PC-9 (cell line): Measurements from ENCODE around the gene CRYBA1. TPM values are rescaled to one million over a fixed set of nuclear protein-coding genes. Genes with fewer than 3 reads are reported as not detected.

ENCODE experiments used
- BruUV-seq: library from RNA; stranded (reverse); fragments of 400-500 nt; replicated peaks from 2 replicates; lab custom pipeline; 2021; lab: Mats Ljungman, UMichigan
- CTCF ChIA-PET: fragments of 300-600 bp; sonication (Branson Sonifier 250); formaldehyde crosslinking; loops from one replicate; lab custom pipeline; 2022; ENCODE audit warnings: antibody characterized with exemption; lab: Charles Lee
- POLR2A ChIA-PET: fragments of 300-600 bp; sonication (Branson Sonifier 250); formaldehyde crosslinking; loops from one replicate; lab custom pipeline; 2022; ENCODE audit warnings: antibody characterized with exemption; ENCODE audit not compliant: unreplicated experiment; lab: Charles Lee
- DNase-seq, 2 experiments: peaks; one replicate each; pipeline versions ENCODE4 v3.0.0 to v3.0.0-alpha.2; 2015 to 2022; ENCODE audit warnings: mixed read lengths in 1 of 2
- H2AFZ ChIP-seq: fragments of 200-600 bp; sonication (generic); 2 replicates; pipeline ENCODE4 v1.8.1; 2017; ENCODE audit warnings: antibody characterized with exemption
- H3F3A ChIP-seq: fragments of 200-600 bp; sonication (generic); 2 replicates; pipeline ENCODE4 v1.8.1; 2017; ENCODE audit warnings: antibody characterized with exemption, mild to moderate bottlenecking, low read depth; ENCODE audit not compliant: insufficient read depth
- H3K27ac ChIP-seq: fragments of 200-600 bp; sonication (generic); 2 replicates; pipeline ENCODE4 v1.6.1; 2016; ENCODE audit warnings: mixed run types
- H3K27me3 ChIP-seq: fragments of 200-600 bp; sonication (generic); 2 replicates; pipeline ENCODE4 v1.6.1; 2016; ENCODE audit warnings: low read depth, mixed run types; ENCODE audit not compliant: insufficient read depth
- H3K36me3 ChIP-seq: fragments of 200-600 bp; sonication (generic); 2 replicates; pipeline ENCODE4 v1.6.1; 2016; ENCODE audit warnings: low read depth, mixed run types
- H3K4me1 ChIP-seq: fragments of 200-600 bp; sonication (generic); replicated peaks from 2 replicates; pipeline ENCODE4 v1.6.1; 2016; ENCODE audit warnings: mixed run types; ENCODE audit not compliant: insufficient read depth
- H3K4me2 ChIP-seq: fragments of 200-600 bp; sonication (generic); 2 replicates; pipeline ENCODE4 v1.6.1; 2017; ENCODE audit warnings: mixed run types
- H3K4me3 ChIP-seq: fragments of 200-600 bp; sonication (generic); 2 replicates; pipeline ENCODE4 v1.6.1; 2016; ENCODE audit warnings: mixed run types
- H3K79me2 ChIP-seq: fragments of 200-600 bp; sonication (generic); 2 replicates; pipeline ENCODE4 v1.6.1; 2017; ENCODE audit warnings: low read depth, mixed run types
- H3K9me2 ChIP-seq: fragments of 200-600 bp; sonication (generic); 2 replicates; pipeline ENCODE4 v1.8.1; 2017; ENCODE audit warnings: mild to moderate bottlenecking; ENCODE audit not compliant: insufficient read depth
- H3K9me3 ChIP-seq: fragments of 200-600 bp; sonication (generic); 2 replicates; pipeline ENCODE4 v1.8.1; 2016; ENCODE audit warnings: low read depth; ENCODE audit not compliant: insufficient read depth
- H4K20me1 ChIP-seq: fragments of 200-600 bp; sonication (generic); 2 replicates; pipeline ENCODE4 v1.8.1; 2017; ENCODE audit not compliant: insufficient read depth
- EZH2 ChIP-seq: fragments of 200-600 bp; sonication (generic); IDR thresholded peaks from 2 replicates; pipeline ENCODE4 v1.8.0; 2017; ENCODE audit warnings: antibody characterized with exemption, low read depth
- intact Hi-C: fragments of 100-400 bp; cut with micrococcal nuclease; formaldehyde crosslinking; loops from one replicate; pipeline ENCODE4 v1.10.0; 2022; ENCODE audit not compliant: unreplicated experiment
- total RNA-seq: library from RNA; stranded (reverse); gene quantifications from 2 replicates; pipeline ENCODE4 v1.2.3, GENCODE V29; 2021
- TF ChIP-seq, protein P1 (sequence below): fragments of 200-600 bp; sonication (generic); conservative IDR thresholded peaks from 2 replicates; pipeline ENCODE4 v1.6.1; 2017; ENCODE audit warnings: mixed run types, antibody characterized with exemption, mild to moderate bottlenecking, moderate library complexity

The CRYBA1 gene
- total RNA-seq, 1 experiment from 2014 or later: not detected

DNA sequence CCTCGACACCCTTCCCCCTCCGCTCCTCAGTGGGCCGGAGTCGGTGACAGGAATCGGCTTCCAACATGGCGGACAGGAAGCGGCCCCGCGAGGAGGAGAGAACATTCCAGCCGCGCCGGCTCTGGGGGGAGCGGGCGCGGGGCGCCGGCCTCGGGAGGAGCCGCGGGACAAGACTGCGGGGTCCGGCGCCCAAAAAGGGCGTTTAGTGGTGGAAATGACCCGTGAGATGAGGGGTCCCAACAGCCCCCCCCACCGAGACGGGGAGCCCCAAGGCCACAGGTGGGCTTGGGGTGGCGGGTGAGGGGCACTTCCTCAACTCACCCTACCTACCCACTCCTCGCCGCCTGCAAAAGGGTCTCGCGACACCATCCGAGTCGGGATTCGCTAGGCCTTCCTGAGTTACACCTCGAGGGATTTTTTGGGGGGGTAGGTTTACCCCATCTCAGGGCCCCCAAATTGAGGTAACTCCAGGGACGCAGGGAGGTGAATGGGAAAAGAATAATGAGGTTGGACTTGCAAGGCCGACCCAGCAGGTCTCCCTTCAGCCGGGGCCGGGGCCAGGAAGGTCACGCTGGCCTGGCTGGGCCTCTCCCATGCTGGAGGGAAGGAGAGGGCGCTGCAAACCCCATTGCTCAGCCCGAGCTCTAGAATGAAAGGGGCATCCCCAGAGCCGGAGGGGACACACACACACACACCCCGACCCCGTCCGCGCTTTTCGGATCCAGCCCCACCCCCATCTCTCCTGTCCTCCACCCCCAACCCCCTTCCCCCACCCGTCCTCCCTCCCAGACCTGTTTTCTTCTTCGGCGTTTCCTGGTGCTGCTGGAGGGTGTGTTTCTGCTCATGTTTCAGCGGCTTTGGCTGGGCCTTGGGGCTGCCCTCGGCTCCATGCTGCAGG is 46.6 kb downstream of the CRYBA1 start:
- ChIA-PET POLR2A (interaction anchor here (0.5 to 1.0 kb wide), 16 partner anchors 9 to 1141 kb away, joined by 3 to 21 read pairs (median 5); partner anchors contain the start of gene MYO18A), CTCF (interaction anchor here (0.6 to 0.7 kb wide), 3 partner anchors 91 to 952 kb away, joined by 3 to 6 read pairs (median 4); partner anchors contain the start of gene TAOK1)
- Histone ChIP-seq H3K4me2 (peak overlapping the region; percentile 77), H3K36me3 (peaks cover 16% of the 10 kb centered on the region), H3K4me1 (peaks cover 37% of the 10 kb centered on the region), H2AFZ (peak overlapping the region; percentile 79), H3K9me2 (no peaks in the 10 kb centered on the region), H3F3A (peaks cover 23% of the 10 kb centered on the region), H4K20me1 (peaks cover 40% of the 10 kb centered on the region), H3K79me2 (peaks cover 54% of the 10 kb centered on the region), H3K9me3 (no peaks in the 10 kb centered on the region), H3K27ac (peak overlapping the region; percentile 78), H3K27me3 (no peaks in the 10 kb centered on the region), H3K4me3 (peak overlapping the region; percentile 92)
- BruUV-seq: TSS peak; percentile 44
- TF ChIP-seq EZH2: no peak
- TF ChIP-seq, protein P1, sequence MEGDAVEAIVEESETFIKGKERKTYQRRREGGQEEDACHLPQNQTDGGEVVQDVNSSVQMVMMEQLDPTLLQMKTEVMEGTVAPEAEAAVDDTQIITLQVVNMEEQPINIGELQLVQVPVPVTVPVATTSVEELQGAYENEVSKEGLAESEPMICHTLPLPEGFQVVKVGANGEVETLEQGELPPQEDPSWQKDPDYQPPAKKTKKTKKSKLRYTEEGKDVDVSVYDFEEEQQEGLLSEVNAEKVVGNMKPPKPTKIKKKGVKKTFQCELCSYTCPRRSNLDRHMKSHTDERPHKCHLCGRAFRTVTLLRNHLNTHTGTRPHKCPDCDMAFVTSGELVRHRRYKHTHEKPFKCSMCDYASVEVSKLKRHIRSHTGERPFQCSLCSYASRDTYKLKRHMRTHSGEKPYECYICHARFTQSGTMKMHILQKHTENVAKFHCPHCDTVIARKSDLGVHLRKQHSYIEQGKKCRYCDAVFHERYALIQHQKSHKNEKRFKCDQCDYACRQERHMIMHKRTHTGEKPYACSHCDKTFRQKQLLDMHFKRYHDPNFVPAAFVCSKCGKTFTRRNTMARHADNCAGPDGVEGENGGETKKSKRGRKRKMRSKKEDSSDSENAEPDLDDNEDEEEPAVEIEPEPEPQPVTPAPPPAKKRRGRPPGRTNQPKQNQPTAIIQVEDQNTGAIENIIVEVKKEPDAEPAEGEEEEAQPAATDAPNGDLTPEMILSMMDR: no peak
- DNase-seq: peak; percentile 41
- intact Hi-C loops: loop anchor here (2.0 to 5.0 kb wide), 3 partner anchors 76 to 114 kb away; no protein-coding TSS in a partner anchor

DNA sequence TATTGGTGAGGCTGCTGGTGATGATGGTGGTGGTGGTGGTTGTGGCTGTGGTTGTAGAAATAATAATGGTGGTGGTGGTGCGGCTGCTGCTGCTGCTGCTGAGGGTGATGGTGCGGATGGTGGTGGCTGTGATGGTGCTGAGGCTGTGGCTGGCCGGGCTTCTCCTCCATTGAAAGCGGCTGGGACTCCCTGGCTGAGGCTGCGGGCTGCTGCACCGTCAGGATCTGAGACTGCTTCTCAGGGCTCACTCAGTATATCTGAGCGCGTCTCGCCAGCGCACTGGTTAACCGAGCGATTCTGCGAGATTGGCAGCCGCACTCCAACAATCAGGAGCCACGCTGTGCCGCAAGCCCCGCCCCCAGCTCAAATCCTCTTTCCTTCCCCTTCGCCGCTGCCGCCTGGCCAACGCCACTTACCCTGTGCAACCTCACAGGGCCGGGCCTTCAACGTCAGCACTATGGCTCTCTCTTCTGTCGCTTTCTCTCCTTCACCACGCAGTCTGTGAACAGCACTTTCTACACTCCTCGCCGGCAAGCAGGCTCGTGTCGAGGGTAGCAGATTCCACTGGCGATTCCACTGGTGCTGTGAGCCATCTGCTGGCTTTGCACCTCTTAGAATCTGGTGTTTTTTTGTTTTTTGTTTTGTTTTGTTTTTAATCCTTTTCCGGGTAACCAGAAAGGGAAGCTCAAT is 47.4 kb downstream of the CRYBA1 start, which contains the start of gene NUFIP2:
Gene NUFIP2 (minus strand): TSS at position 259 of the 690 bp plus-strand sequence. CDS start 89 bp downstream, at position 170.
- H3K36me3 ChIP-seq: peaks cover 11% of the 10 kb centered on the region
- DNase-seq: peak; percentile 93 to 98
- intact Hi-C loops: loop anchor here (2.0 to 5.0 kb wide), 4 partner anchors 77 to 273 kb away; partner anchors contain the start of gene ABHD15
- no peaks in the 10 kb centered on the region for H3K27me3 ChIP-seq
- no TSS peak for BruUV-seq
- TF ChIP-seq, protein P1: no peak
- TF ChIP-seq EZH2: no peak
- H3F3A ChIP-seq: peaks cover 18% of the 10 kb centered on the region
- H2AFZ ChIP-seq: peak within 1 kb of the TSS; percentile 87
- H3K79me2 ChIP-seq: peaks cover 46% of the 10 kb centered on the region
- no peaks in the 10 kb centered on the region for H3K9me3 ChIP-seq
- H3K9me2 ChIP-seq: no peaks in the 10 kb centered on the region
- H3K4me3 ChIP-seq: peak within 1 kb of the TSS; percentile 92
- ChIA-PET POLR2A (interaction anchor here (0.5 to 1.0 kb wide), 29 partner anchors 9 to 1144 kb away, joined by 3 to 21 read pairs (median 4); partner anchors contain the start of genes MYO18A and PHF12), CTCF (interaction anchor here (0.6 kb wide), 2 partner anchors 96 to 952 kb away, joined by 3 to 4 read pairs; partner anchors contain the start of gene TAOK1)
- H3K4me1 ChIP-seq: peaks cover 33% of the 10 kb centered on the region
- peak within 1 kb of the TSS; percentile 78 for H3K27ac ChIP-seq
- H4K20me1 ChIP-seq: peaks cover 32% of the 10 kb centered on the region
- peak within 1 kb of the TSS; percentile 77 for H3K4me2 ChIP-seq

DNA sequence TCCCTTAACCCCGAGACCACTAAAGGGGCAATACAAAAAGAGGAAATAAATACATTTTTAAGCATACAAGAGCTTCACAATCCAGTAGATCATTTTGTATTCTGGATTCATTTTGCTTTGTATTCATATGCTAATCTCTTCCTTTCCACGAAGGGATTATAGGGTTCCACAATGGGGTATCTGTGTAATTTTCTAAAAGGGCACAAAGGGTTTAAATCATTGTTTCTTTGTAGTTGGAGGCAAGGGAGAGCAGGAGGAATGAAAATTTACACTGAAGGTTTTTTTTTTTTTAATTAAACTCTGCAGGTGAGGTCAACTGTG is 47.9 kb downstream of the CRYBA1 start:
- no peak for DNase-seq
- Histone ChIP-seq H2AFZ (peak overlapping the region; percentile 87), H3K27me3 (no peaks in the 10 kb centered on the region), H3K36me3 (peaks cover 6% of the 10 kb centered on the region), H3K4me2 (peak overlapping the region; percentile 77), H4K20me1 (peaks cover 27% of the 10 kb centered on the region), H3K4me1 (peaks cover 28% of the 10 kb centered on the region), H3F3A (peaks cover 13% of the 10 kb centered on the region), H3K4me3 (peak overlapping the region; percentile 92), H3K9me3 (no peaks in the 10 kb centered on the region), H3K9me2 (no peaks in the 10 kb centered on the region), H3K27ac (peak overlapping the region; percentile 78), H3K79me2 (peaks cover 41% of the 10 kb centered on the region)
- CTCF ChIA-PET: no interaction called here
- POLR2A ChIA-PET: interaction anchor here (0.5 to 1.0 kb wide), 16 partner anchors 11 to 1144 kb away, joined by 3 to 11 read pairs (median 4); partner anchors contain the start of genes MYO18A and PHF12
- intact Hi-C loops: loop anchor here (2.0 to 5.0 kb wide), 3 partner anchors 77 to 272 kb away; partner anchors contain the start of gene ABHD15
- TF ChIP-seq EZH2: no peak
- TF ChIP-seq, protein P1: no peak
- BruUV-seq: TSS peak; percentile 96
